ENCODE results near the gene LY6G6C.
A peak's percentile ranks its signal among the peaks of the same experiment; 100 is the strongest.

LY6G6C gene

GRCh38 chr6:31741815-31742214 is 20.3 kb upstream of the LY6G6C start:
- no peak for DNase-seq (ENCODE audit: low spot score)

GRCh38 chr6:31740397-31741223 is 19.1 kb upstream of the LY6G6C start:
- no peak for DNase-seq (ENCODE audit: low spot score)

GRCh38 chr6:31739639-31740396 is 18.3 kb upstream of the LY6G6C start, which contains the start of gene MSH5:
Gene MSH5 (plus strand): TSS chr6:31740005. CDS start chr6:31740467, 462 bp downstream.
- peak; percentile 98 for DNase-seq (ENCODE audit: low spot score)

GRCh38 chr6:31737991-31738979 is 16.7 kb upstream of the LY6G6C start:
- peak; percentile 60 for DNase-seq (ENCODE audit: low spot score)

- peak; percentile 20 for DNase-seq (ENCODE audit: low spot score)
These were observed 15.9 kb upstream of the LY6G6C start for GRCh38 chr6:31737315-31737990.

- DNase-seq (ENCODE audit: low spot score): no peak
These were observed 15.3 kb upstream of the LY6G6C start for GRCh38 chr6:31736768-31737314.

GRCh38 chr6:31736021-31736767 is 14.6 kb upstream of the LY6G6C start, which contains the start of gene CLIC1:
Gene CLIC1 (minus strand): TSS chr6:31736530. CDS start chr6:31736300, 230 bp downstream.
- DNase-seq (ENCODE audit: low spot score): peak; percentile 33

- no peak for DNase-seq (ENCODE audit: low spot score)
These were observed 13.4 kb upstream of the LY6G6C start for GRCh38 chr6:31734821-31735406.

- no peak for DNase-seq (ENCODE audit: low spot score)
These were observed 12.8 kb upstream of the LY6G6C start for GRCh38 chr6:31734247-31734820.

- no peak for DNase-seq (ENCODE audit: low spot score)
These were observed 12.2 kb upstream of the LY6G6C start for GRCh38 chr6:31733734-31734133.

GRCh38 chr6:31732029-31732428 is 10.5 kb upstream of the LY6G6C start:
- DNase-seq (ENCODE audit: low spot score): no peak

GRCh38 chr6:31730631-31731086 is 9.1 kb upstream of the LY6G6C start:
- DNase-seq (ENCODE audit: low spot score): no peak

GRCh38 chr6:31729979-31730630 is 8.6 kb upstream of the LY6G6C start:
- DNase-seq (ENCODE audit: low spot score): peak; percentile 79

- DNase-seq (ENCODE audit: low spot score): peak; percentile 80
These were observed 8.0 kb upstream of the LY6G6C start for GRCh38 chr6:31729515-31729978.

GRCh38 chr6:31728767-31729514 is 7.4 kb upstream of the LY6G6C start, which contains the start of gene DDAH2:
Gene DDAH2 (minus strand): TSS chr6:31729299. CDS start chr6:31729161, 138 bp downstream.
- DNase-seq (ENCODE audit: low spot score): no peak

- DNase-seq (ENCODE audit: low spot score): no peak
These were observed 6.4 kb upstream of the LY6G6C start for GRCh38 chr6:31727717-31728671.

Measured in globus pallidus (tissue), 1 donor.